Left cardiac atrium (tissue), 4 donors: Measurements from ENCODE around the gene COX10. TPM values are rescaled to one million over a fixed set of nuclear protein-coding genes. Genes with fewer than 3 reads are reported as not detected.

Source experiments
- ATAC-seq, 2 donors: fragments of 200-7000 bp; cut with Tn5 transposase; one replicate each; pipeline ENCODE4 v1.9.1; 2020; ENCODE audit warnings: mild to moderate bottlenecking in 2 of 2, moderate library complexity in 2 of 2
- DNase-seq: peaks from one replicate; pipeline ENCODE4 v3.0.0-alpha.2; 2020
- intact Hi-C, 2 donors: fragments of 100-400 bp; cut with DNase I; formaldehyde crosslinking; loops; one replicate each; pipeline versions ENCODE4 v1.14.1 to v1.15.1; 2022 to 2023
- total RNA-seq, 2 donors: library from RNA; stranded (reverse); fragmentation: NEBNext Ultra II Directional; extraction: Animal tissue kit (Norgen Biotek cat#: 25700); gene quantifications; one replicate each; pipeline ENCODE4 v1.2.1, GENCODE V29; 2021
- donor health status: DM: no; HTN: yes; CAD: no.
- donor health status: DM: no; HTN: yes; CAD: no; lungs with severe emphysema.
- donor health status: DM: yes; HTN: yes; CAD: no.
- donor health status: Dilated cardiomyopathy.

Gene COX10
- total RNA-seq, 2 donors from 2014 or later: 24.2 to 29.7 TPM

GRCh38 chr17:14198013-14198412 is 128.7 kb downstream of the COX10 start:
- intact Hi-C loops: no loop called here
- ATAC-seq (peak; percentile 69 to 81), DNase-seq (no peak)

GRCh38 chr17:14198575-14198974 is 129.3 kb downstream of the COX10 start:
- intact Hi-C loops: no loop called here
- no peak for ATAC-seq
- DNase-seq: no peak

- DNase-seq: no peak
- no peak for ATAC-seq
- intact Hi-C loops: no loop called here
These were observed 130.3 kb downstream of the COX10 start for GRCh38 chr17:14199601-14200000.

DNA sequence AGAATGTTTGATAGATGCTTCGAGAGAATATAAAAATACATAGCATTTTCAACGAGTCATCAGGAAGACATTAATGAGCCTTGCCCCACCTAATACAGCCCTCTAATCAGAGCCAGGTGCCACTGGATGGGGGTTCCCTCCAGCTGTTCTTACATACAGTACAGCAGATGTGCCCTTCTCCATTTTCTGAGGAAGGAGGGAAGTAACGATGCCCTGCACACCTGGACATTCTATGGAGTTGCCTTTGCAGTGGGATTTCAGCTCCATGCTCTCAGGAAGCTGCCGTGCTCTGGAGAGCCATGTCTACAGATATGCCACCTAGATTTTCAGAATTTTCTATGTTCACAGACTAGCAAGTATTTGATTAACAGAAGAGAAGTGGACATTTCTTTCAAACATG is 131.1 kb downstream of the COX10 start:
- intact Hi-C loops: no loop called here
- DNase-seq (no peak), ATAC-seq (no peak)

DNA sequence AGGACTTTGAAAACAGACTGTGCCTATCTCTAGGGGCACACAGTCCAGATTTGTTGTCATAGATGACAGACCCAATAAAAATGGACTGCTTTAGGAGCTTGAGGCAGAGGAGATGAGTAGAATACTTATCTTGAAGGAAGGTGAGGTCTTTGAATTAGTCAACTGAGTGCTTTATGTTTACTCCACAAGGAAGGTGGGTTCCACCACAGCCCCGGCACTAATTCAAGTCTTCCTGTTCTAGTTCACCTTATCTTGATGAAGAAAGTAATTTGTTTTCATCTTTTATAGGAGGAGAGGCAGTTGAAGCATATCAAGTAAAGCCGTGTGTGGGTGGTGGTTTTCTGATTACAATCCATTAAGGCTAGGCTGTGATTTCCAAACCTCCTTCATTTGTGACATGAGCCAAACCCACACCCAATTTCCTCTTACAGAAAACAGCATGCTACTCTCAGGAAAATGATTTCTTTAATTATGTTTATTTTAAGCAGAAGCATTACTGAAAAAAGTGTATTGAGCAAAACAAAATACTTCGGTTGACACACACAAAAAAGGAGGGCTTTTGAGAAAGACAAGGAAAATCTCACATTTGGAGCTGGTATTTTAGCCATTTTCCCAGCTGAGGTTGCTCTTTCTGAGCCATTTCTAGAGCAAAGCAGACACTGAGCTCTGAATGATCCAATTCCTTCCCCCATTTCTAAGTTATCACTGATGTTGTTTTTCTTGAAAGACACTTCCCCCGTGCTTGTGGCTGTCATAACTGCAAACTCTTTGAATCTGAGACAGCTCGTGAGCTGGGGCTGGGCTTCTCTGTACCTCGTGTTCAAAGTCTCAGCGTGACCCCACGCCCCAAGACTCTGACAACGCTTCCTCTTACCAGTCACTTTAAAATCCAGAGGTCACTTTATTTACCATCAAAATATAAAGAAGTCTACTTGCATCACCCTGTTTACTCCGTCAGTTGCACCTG is 132.0 kb downstream of the COX10 start:
- DNase-seq (no peak), ATAC-seq (no peak)
- intact Hi-C loops: no loop called here

DNA sequence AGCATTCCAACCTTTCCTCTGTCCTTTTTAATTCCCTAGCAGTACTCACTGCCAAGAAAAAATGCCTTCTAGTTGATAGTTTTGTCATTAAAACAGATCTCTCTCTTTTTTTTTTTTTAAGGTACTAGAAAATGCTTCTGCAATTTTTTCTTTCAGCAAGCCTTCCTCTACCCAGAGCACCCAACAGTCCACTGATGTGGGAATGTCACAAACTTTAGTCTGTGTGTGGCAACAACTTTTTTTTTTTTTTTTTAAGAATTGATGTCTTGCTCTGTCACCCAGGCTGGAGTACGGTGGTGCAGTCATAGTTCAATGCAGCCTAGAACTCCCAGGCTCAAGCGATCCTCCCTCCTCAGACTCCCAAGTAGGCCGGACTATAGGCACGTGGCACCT is 132.7 kb downstream of the COX10 start:
- intact Hi-C loops: no loop called here
- ATAC-seq (no peak), DNase-seq (no peak)

DNA sequence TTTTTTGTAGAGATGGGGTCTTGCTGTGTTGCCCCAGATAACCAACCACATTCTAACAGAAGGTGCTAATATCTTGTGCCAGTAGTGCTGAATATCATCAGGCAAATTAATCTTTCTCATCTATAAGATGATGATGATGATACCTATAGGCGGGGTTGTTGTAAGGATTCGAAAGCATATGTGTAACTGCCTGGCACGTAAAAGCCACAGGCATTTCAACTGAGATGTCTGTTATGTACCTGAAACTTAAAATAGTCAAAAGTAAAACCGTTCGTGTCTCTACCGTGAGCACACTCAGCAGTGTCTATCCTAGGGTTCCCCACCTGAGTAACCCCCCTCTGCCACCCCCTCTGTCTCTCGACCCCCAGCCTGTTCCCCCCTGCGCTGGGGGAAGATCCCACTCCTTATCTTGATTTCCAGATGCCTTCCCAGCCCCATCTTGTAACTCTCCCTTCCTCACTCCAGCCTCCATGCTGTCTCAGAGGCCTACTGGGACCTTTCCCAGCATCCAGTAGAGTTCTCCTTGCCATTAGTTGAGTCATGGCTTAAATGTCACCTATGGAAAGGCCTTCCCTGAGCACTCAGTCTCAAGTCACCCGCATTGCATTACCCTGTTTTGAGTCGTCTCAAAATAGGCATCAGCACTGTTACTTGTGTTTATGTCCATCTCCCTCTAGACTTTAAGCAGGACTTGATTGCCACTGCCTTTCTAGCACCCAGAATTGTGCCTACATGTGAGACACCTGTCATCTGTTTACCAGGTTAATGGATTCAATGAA is 133.3 kb downstream of the COX10 start:
- DNase-seq (no peak), ATAC-seq (no peak)
- intact Hi-C loops: no loop called here

DNA sequence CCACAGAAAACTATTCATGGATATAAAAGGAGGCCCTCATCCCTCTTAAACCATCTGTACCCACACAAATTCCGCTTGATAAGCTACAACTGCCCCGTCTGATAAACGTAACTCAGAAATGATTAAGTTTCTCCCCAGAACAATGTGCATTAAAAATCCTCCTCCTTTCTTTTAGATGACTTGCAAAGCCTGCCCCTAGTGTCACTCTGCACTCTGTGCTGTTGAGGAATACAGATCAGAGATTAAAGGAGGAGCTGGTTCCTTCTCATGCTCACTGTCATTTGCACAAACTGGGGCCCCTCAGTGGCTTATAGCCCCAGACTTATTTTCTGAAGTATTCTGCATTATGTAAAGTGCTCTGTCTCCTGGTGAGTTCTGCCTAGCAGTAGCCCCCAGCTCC is 134.1 kb downstream of the COX10 start:
- ATAC-seq: no peak
- no peak for DNase-seq
- intact Hi-C loops: no loop called here

DNA sequence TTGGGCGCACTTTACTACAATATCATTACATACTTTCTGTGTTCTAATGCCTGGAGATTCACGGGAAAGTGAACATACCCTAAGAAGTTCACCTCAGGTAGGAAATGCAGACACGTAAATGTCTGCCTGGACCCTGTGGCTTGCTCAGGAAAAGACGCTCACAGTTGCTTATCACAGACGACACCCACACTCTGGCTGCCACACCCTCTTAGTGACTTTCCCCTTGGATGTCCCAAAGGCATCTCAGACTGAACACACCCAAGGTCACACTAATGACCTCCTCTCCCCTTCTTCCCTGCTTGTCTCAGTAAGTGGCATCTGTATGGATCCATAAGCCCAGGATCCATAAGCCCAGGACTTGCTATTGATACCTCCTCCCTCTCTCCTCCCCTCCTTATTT is 134.8 kb downstream of the COX10 start:
- intact Hi-C loops: no loop called here
- no peak for ATAC-seq

DNA sequence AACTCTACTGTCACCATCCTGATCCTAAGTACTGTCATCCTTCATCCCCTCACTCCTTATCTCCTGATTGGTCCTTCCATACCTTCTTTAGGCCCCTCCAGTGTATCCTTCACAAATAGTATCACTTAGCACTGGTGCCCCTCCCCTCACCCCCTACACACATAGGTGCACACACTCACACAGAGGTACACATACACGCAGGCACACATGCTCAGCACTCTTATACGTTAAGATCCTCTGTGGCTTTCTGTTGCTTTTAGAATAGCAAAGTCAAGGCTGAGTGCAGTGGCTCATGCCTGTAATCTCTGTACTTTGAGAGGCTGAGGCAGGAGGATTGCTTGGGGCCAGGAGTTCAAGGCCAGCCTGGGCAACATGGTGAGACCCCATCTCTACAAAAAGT is 135.2 kb downstream of the COX10 start:
- ATAC-seq: no peak
- intact Hi-C loops: no loop called here
- DNase-seq: no peak

More for the DNA sequence above, 134.8 kb downstream of the COX10 start:
- DNase-seq: no peak

- no peak for ATAC-seq
- intact Hi-C loops: no loop called here
These were observed 136.1 kb downstream of the COX10 start for GRCh38 chr17:14205380-14205779.

DNA sequence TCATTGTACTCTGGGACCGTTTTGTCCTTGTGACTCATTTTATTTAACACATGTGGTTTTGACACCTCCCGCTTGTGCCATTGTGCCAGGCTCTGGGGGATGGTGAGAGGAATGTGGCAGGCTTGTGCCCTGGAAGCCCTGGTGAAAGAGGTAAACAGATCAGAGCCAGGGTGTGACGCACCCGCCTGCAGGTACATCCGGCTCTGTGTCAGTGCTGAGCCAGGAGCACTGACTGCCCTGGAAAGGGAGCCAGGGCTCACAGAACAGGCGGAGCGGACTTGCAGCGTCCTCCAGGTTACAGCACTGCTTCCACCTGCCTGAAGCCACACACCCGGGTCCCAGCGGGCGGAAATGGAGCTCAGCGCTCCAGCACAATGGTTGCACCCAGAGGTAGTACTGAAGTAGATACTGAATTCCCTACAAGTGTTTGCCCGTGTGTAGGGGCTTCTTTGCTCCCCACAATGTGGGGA is 136.7 kb downstream of the COX10 start:
- ATAC-seq: peak; percentile 71 to 91
- intact Hi-C loops: no loop called here
- peak; percentile 66 for DNase-seq

More at GRCh38 chr17:14205380-14205779, 136.1 kb downstream of the COX10 start:
- no peak for DNase-seq

GRCh38 chr17:14206891-14207290 is 137.6 kb downstream of the COX10 start:
- ATAC-seq: no peak

DNA sequence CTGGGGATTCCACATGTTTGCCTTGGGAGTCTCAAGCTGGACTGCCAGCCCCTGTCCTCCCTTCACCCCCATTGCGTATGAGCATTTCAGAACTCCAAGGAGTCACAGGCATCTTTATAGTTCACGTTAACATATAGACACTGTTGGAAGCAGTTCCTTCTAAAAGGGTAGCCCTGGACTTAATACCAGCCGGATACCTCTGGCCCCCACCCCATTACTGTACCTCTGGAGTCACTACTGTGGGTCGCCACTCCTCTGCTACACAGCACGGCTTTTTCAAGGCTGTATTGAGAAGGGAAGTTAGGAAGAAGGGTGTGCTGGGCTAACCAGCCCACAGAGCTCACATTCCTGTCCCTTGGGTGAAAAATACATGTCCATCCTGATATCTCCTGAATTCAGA is 138.5 kb downstream of the COX10 start:
- DNase-seq (no peak), ATAC-seq (no peak)
- intact Hi-C loops: no loop called here

More at GRCh38 chr17:14206891-14207290, 137.6 kb downstream of the COX10 start:
- intact Hi-C loops: no loop called here
- no peak for DNase-seq

DNA sequence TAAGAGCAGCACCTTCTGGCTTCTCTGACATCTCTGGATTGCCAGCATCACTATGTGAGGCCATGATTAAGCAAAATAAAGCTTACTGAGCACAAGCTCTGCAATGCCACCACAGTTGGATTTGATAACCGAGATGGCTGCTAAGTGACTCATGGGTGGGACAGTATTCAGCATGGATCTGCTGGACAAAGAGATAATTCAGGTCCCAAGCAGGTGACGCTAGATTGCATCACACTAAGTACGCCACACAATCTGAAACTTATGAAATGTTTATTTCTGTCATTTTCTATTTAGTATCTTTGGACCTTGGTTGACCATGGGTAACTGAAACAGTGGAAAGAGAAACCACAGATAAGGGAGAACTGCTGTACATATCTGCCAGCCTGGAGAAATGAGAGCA is 139.9 kb downstream of the COX10 start:
- DNase-seq (no peak), ATAC-seq (no peak)
- intact Hi-C loops: no loop called here

GRCh38 chr17:14211246-14211645 is 141.9 kb downstream of the COX10 start:
- intact Hi-C loops: no loop called here
- DNase-seq: no peak
- ATAC-seq: no peak

- intact Hi-C loops: no loop called here
- peak in 1 of 2 donors; percentile 15 for ATAC-seq
- peak; percentile 31 for DNase-seq
These were observed 142.5 kb downstream of the COX10 start for GRCh38 chr17:14211801-14212200.

DNA sequence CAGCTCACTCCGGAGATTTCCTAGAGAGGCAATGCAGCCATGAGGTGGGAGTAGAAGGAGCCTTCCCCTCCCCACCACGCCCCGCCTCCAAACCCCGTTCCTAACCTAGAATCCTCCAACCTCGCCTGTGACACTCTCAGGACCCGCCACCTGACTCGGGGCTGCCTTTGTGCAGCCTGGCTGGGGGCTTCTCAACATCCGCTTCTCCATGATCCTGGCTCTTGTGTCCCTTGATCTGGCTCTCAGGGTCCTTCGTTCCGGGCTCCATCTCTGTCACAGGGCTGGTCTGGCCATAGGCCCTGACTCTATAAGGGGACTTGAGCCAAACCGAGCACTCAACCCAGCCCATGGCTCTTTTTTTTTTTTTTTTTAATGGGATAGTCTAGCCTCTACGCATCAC is 143.1 kb downstream of the COX10 start:
- ATAC-seq (no peak), DNase-seq (no peak)
- intact Hi-C loops: no loop called here

DNA sequence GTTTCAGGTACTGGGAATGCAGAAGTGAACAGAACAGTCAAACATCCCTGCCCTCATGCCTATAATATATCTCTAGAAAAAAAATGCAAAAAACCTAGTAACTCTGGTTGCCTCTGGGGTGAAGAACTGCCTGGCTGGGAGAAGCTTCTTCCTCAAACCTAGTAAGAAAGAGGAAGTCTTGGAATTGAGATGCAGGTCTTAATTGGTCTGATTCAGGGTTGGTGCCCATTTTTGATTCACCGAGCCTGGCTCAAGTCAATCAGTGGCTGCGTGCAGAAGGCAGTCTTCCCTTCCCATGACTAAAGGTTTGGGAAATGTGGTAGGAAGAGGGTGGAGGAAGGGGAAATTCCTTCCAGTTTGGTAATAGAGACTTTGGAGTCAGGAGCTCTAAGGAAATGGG is 145.0 kb downstream of the COX10 start:
- DNase-seq (no peak), ATAC-seq (no peak)
- intact Hi-C loops: no loop called here

GRCh38 chr17:14222611-14223010 is 153.3 kb downstream of the COX10 start:
- ATAC-seq: no peak
- intact Hi-C loops: no loop called here

More at GRCh38 chr17:14222611-14223010, 153.3 kb downstream of the COX10 start:
- DNase-seq: no peak
